HG02610 (cell line): Measurements from ENCODE around the gene TMEM209.
"Not testable (repeated sequence)": the region's sequence is repeated elsewhere in the genome, so short reads cannot be mapped to it uniquely, and the experiment has no call there.

ENCODE experiments used
- ATAC-seq: cut with Tn5 transposase; IDR thresholded peaks from one replicate; pipeline ENCODE4 v1.9.1; 2021; ENCODE audit warnings: mild to moderate bottlenecking, moderate library complexity; ENCODE audit not compliant: unreplicated experiment

TMEM209 gene

DNA sequence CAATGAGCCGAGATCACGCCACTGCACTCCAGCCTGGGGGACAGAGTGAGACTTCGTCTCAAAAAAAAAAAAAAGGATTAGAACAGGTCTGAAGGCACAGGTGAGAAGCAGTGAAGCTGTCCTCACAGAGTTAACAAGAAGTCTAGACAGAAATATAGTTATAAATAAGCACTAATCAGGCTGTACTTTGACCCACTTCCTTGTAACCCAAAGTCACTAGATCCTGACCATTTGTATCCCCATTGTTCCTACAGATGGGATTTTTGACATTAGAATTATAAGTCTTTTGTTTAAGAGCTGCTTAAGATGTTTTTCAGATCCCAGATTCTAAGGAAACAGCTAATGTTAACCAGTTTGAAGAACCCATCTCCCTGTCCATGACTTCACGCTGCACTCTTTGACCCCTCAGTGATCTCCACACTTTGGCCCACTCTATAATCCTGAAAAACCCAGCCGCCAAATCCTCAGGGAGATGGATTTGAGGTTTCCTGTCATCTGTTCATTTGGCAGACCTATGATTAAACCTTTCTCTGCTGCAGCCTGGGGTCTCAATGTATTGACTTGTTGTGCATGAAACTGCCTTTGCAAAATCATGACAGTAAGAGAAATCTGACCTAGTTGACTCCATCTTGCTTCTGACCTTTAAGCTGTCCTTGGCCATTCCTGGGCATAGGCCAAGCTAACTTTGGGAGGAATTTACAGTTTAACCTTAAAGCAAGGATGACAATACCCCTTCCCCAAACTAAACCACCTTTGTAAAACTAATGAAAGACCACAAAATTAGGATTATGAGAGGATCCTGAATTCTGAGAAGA, 13.8 kb upstream of the TMEM209 start:
- no peak for ATAC-seq

GRCh38 chr7:130216750-130217149, 11.5 kb upstream of the TMEM209 start:
- ATAC-seq: no peak

- no peak for ATAC-seq
These were observed 10.8 kb upstream of the TMEM209 start for GRCh38 chr7:130216025-130216424.

- no peak for ATAC-seq
These were observed 8.6 kb upstream of the TMEM209 start for GRCh38 chr7:130213828-130214227.

DNA sequence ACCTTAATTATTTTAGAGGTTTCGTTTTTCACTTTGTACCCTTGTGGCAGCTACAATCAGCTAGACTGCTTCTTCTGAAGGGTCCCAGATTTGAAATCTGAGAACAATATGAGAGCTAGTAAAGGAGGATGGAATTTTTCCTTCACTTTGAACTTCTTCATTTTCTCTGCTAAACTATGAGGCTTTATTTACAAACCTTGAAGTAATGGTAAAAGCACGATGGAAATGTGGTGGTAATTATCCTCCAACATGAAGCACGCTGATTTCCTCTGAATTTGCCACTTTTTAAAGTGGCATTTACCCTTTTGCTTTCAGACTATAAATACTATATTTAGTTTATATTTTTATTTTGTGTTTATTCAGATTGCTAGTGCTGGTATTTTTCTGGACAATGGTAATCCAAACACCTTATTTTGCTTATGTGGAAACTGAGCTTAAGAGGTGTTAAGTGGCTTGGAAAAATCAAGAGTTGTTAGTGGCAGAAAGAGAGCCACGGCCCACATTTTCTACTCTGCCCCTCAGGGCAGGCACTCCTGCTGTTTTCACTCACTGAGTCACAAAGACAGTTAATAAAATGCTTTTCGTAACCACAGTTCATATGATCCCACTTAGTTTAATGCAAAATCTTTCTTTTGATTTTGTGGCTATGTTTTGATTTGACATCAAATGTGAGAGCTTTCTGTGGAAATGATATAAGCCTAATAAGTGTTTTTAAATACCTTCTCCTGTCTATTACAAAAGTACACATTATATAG, 5.2 kb upstream of the TMEM209 start:
- ATAC-seq: no peak

- ATAC-seq: no peak
These were observed 3.3 kb upstream of the TMEM209 start for GRCh38 chr7:130208516-130208915.

GRCh38 chr7:130207642-130208041, 2.4 kb upstream of the TMEM209 start, which contains the start of gene SSMEM1:
SSMEM1 (plus strand) TSS chr7:130207860; CDS start chr7:130207911, 51 bp downstream.
- ATAC-seq: no peak

DNA sequence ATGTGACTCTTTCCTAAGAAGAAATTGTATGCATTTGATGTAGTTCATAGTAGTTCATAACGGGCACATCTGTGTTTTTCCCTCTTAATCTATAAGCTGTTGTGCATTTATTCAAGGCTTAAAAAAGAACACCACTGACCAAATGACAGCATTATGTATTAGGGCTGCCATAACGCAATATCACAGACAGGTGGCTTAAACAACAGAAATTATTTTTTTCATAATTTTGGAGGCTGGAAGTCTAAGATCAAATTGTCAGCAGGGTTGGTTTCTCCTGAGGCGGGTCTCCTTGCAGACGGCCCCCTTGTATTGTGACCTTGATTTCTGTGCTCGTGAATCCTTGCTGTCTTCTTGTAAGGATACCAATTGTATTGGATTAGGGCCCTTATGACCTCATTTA, 1.8 kb upstream of the TMEM209 start:
- ATAC-seq: no peak

GRCh38 chr7:130201796-130202195, 3.4 kb downstream of the TMEM209 start:
- no peak for ATAC-seq

DNA sequence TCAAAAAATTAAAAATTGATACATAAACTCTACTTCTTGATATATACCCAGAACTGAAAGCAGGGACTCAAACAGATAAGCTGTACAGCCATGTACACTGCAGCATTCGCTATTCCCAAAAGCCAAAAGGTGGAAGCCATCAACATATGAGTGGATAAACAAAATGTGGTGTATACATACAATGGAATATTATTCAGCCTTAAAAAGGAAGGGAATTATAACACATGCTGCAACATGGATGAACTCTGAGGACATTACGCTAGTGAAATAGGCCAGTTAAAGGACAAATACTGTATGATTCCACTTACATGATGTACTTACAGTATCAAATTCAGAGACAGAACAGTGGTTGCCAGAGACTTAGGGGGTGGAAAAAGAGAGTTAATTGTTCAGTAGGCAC, 8.1 kb downstream of the TMEM209 start:
- ATAC-seq: no peak

DNA sequence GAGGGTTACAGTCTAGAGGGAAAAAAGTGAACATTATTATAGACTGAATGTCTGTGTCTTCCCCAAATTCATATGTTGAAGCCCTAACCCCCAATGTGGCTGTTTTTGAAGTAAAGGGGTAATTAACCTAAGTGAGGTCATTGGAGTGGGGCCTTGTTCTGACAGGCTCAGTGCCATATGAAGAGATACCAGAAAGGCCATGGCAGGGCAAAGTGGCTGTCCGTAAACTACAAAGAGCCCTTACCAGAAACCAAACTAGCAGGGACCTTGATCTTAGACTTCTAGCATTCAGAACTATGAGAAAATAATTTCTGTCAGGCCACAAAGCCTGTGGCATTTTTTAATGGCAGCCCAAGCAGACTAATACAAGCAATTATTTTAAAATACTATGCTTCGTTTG, 8.7 kb downstream of the TMEM209 start:
- no peak for ATAC-seq

GRCh38 chr7:130195396-130195795, 9.8 kb downstream of the TMEM209 start:
- no peak for ATAC-seq

GRCh38 chr7:130191791-130192190, 13.4 kb downstream of the TMEM209 start:
- ATAC-seq: no peak

DNA sequence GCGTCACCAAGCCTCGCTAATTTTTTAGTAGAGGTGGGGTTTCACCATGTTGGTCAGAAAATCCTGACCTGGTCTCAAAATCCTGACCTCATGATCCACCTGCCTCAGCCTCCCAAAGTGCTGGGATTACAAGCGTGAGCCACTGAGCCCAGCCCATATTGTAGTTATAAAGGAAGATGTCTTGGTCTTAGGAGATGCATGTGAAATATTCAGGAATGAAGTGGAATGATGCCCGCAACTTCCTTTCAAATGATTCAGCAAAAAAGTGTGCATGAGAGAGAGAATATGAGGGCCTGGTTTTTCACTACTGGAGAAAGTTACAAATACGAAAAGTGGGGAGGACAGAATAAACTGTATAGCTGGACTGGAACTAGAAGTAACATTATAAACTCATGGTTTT, 15.9 kb downstream of the TMEM209 start:
- no peak for ATAC-seq

- ATAC-seq: no peak
These were observed 17.8 kb downstream of the TMEM209 start for GRCh38 chr7:130187360-130187759.

GRCh38 chr7:130184349-130184748, 20.9 kb downstream of the TMEM209 start:
- not testable (repeated sequence) for ATAC-seq

- peak; percentile 89 for ATAC-seq
These were observed 22.2 kb downstream of the TMEM209 start for GRCh38 chr7:130182990-130183389.

GRCh38 chr7:130181263-130181605, 24.0 kb downstream of the TMEM209 start:
- ATAC-seq: no peak

GRCh38 chr7:130180571-130181262, 24.5 kb downstream of the TMEM209 start:
- ATAC-seq: no peak

- ATAC-seq: no peak
These were observed 25.6 kb downstream of the TMEM209 start for GRCh38 chr7:130179631-130180030.

DNA sequence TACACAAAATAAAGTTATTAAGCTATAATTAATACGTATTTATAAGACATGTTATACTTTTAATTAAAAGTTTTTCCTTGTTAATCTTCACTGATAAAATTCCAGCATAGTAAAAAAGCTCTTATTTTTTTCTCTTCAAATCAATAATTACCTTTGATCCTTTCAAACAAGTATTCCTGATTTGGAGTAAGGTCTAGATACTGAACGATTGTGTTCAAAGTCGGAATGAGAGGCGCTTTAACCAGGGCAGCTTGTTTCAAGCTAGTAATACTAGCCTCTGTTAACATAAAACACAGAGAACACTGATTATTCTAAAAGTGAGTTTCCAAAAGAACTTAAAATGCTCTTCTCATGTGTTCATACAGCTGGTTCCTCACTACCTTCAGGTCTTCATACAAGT, 27.0 kb downstream of the TMEM209 start:
- ATAC-seq: no peak
